ENCODE results near the gene ARHGAP15.

DNA sequence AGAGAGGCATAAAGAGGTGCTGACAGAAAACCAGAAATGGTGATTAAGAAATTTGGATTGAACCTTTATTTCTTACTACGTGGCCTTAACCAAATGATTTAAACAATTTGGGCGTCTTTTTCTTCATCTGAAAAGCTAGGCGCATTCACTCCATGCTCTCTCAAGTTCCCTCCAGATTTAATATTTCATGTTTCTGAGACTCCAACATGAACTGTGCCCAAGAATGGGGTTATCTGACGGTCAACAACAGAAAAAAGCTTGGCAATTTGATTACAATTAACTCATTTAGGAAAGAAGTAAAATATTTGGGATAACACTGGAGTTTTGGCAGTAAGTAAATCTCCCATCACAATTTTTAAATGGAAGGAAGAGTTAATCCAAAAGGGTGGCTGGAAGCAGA, 345.4 kb downstream of the ARHGAP15 start:
- TF ChIP-seq, protein P1, sequence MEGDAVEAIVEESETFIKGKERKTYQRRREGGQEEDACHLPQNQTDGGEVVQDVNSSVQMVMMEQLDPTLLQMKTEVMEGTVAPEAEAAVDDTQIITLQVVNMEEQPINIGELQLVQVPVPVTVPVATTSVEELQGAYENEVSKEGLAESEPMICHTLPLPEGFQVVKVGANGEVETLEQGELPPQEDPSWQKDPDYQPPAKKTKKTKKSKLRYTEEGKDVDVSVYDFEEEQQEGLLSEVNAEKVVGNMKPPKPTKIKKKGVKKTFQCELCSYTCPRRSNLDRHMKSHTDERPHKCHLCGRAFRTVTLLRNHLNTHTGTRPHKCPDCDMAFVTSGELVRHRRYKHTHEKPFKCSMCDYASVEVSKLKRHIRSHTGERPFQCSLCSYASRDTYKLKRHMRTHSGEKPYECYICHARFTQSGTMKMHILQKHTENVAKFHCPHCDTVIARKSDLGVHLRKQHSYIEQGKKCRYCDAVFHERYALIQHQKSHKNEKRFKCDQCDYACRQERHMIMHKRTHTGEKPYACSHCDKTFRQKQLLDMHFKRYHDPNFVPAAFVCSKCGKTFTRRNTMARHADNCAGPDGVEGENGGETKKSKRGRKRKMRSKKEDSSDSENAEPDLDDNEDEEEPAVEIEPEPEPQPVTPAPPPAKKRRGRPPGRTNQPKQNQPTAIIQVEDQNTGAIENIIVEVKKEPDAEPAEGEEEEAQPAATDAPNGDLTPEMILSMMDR (IDR thresholded peaks at IDR 0.05; ENCODE audit: insufficient read depth, low read length) = no peak
- TF ChIP-seq, protein P2, sequence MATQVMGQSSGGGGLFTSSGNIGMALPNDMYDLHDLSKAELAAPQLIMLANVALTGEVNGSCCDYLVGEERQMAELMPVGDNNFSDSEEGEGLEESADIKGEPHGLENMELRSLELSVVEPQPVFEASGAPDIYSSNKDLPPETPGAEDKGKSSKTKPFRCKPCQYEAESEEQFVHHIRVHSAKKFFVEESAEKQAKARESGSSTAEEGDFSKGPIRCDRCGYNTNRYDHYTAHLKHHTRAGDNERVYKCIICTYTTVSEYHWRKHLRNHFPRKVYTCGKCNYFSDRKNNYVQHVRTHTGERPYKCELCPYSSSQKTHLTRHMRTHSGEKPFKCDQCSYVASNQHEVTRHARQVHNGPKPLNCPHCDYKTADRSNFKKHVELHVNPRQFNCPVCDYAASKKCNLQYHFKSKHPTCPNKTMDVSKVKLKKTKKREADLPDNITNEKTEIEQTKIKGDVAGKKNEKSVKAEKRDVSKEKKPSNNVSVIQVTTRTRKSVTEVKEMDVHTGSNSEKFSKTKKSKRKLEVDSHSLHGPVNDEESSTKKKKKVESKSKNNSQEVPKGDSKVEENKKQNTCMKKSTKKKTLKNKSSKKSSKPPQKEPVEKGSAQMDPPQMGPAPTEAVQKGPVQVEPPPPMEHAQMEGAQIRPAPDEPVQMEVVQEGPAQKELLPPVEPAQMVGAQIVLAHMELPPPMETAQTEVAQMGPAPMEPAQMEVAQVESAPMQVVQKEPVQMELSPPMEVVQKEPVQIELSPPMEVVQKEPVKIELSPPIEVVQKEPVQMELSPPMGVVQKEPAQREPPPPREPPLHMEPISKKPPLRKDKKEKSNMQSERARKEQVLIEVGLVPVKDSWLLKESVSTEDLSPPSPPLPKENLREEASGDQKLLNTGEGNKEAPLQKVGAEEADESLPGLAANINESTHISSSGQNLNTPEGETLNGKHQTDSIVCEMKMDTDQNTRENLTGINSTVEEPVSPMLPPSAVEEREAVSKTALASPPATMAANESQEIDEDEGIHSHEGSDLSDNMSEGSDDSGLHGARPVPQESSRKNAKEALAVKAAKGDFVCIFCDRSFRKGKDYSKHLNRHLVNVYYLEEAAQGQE (IDR thresholded peaks at IDR 0.05; ENCODE audit: insufficient replicate concordance, low read depth) = no peak
- TF ChIP-seq GABPA (IDR thresholded peaks at IDR 0.05; ENCODE audit: low read depth) (no peak), POLR2AphosphoS5 (IDR thresholded peaks at IDR 0.05; ENCODE audit: low read depth) (no peak), SPI1 (IDR thresholded peaks at IDR 0.05; ENCODE audit: borderline replicate concordance, low read depth) (no peak)

Data from HL-60 (cell line).